Measurements from ENCODE around the gene PLCB4.

DNA sequence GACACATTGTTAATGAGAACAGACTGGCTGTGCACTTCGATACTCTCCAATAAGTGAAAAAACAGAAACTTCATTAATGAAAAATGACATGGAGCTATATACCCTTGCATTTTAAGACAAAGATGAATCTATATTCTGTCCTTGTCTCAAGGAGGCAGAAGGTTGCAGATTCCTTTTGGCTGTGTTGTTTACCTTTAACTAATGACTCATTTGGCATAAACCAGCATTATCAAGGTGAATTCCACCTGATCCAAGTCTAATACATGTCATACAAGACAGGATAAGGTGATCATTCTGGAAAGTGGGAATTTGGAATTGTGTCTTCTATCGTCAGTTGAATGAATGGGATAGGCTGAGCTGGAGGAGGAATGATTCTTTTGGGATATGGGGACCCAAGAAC is 192.9 kb downstream of the PLCB4 start:
- TF ChIP-seq, protein P1, sequence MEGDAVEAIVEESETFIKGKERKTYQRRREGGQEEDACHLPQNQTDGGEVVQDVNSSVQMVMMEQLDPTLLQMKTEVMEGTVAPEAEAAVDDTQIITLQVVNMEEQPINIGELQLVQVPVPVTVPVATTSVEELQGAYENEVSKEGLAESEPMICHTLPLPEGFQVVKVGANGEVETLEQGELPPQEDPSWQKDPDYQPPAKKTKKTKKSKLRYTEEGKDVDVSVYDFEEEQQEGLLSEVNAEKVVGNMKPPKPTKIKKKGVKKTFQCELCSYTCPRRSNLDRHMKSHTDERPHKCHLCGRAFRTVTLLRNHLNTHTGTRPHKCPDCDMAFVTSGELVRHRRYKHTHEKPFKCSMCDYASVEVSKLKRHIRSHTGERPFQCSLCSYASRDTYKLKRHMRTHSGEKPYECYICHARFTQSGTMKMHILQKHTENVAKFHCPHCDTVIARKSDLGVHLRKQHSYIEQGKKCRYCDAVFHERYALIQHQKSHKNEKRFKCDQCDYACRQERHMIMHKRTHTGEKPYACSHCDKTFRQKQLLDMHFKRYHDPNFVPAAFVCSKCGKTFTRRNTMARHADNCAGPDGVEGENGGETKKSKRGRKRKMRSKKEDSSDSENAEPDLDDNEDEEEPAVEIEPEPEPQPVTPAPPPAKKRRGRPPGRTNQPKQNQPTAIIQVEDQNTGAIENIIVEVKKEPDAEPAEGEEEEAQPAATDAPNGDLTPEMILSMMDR (conservative IDR thresholded peaks at IDR 0.05; ENCODE audit: low read length) = no peak
- TF ChIP-seq EZH2phosphoT487 (IDR thresholded peaks at IDR 0.05; ENCODE audit: borderline replicate concordance) = no peak
